HG02759 (cell line): ENCODE data around the gene CRP.
"Not testable (repeated sequence)": the region's sequence is repeated elsewhere in the genome, so short reads cannot be mapped to it uniquely, and the experiment has no call there.

Experiments
- ATAC-seq: cut with Tn5 transposase; IDR thresholded peaks from one replicate; pipeline ENCODE4 v1.9.1; 2021; ENCODE audit warnings: mild to moderate bottlenecking, moderate library complexity; ENCODE audit not compliant: unreplicated experiment

Gene CRP, protein sequence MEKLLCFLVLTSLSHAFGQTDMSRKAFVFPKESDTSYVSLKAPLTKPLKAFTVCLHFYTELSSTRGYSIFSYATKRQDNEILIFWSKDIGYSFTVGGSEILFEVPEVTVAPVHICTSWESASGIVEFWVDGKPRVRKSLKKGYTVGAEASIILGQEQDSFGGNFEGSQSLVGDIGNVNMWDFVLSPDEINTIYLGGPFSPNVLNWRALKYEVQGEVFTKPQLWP

DNA sequence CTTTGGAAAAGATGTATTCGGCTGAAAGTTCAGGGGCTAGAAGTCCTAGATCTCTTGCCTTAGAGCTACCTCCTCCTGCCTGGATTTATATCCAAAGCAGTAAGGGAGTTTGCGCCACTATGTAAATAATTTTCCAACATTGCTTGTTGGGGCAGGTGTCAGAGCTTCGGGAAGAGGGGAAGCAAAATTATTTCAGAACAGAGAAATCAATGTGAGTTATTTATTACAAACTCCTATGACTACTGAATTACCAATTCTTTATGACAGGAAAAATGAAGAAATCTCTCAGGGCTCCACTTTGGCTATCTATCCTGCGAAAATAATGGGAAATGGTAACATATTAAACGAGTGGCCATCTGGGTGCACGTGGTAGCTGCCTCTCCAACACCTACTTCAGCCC lies at the start of gene CRP:
TSS of gene CRP (minus strand) at position 61 of the 400 bp plus-strand sequence. CDS start 104 bp downstream, outside the sequence.
- ATAC-seq: no peak

DNA sequence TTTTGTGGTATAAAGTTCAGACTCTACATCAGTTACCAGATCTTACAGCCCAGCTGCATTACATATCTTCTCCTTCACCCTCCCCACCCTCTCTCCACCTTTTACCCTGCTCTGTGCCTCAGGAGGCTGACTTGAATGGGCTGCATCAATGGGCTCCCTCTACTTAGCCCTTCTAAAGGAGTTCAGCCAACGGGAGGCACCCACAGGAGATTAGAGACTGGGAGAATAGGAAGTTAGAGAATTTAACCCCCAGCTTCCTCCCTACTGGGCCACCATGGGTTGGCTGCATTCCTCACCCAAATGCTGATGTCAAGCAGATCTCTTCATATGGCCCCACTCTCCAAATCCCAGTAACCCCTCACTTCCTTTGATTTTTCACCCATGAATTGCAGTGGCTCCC lies 49.3 kb upstream of the CRP start:
- no peak for ATAC-seq

DNA sequence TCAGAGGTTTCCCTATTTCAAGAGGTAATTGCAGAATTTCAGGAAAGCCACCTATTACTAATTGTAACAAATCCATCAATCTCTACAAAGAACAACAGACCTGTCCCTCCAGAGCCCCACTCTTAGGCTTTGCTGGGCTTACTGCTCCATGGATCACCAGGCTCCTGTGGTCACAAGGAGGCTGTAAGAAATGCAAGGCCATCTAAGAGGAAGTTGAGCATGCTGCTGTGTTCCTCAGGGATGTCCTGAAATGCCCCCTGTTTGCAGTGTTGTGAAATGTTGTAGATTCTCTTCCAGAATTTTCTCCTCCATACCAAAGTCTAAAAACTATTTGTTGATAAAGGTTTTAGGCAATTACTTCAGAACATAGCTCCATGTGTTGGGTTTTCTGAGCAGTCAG lies 42.0 kb upstream of the CRP start:
- ATAC-seq: no peak

DNA sequence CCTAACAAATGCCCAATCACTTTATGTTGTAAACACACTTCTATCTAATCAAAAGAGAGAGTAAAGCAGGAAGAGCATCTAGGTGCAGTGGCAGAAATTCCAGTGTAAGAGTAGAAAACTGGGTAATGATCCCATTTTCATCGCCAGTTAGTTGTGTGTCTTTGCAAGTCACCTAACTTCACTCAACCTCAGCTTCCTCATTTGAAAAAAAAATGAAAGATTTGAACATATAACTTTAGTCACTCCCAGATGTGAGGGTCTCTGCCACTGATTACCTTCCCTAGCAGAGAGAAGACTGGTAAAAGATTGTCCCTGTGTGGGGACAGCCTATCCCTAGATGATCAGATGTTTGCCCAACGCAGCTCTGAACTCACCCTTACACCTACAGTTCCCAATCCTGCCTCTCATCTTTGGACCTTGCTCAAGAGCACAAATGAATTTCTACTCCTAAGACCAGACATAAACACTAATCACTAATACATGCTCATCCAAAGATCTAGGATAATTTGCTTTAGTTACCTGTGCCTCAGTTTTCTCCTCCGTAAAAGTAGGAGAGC lies 41.1 kb upstream of the CRP start:
- ATAC-seq: no peak

DNA sequence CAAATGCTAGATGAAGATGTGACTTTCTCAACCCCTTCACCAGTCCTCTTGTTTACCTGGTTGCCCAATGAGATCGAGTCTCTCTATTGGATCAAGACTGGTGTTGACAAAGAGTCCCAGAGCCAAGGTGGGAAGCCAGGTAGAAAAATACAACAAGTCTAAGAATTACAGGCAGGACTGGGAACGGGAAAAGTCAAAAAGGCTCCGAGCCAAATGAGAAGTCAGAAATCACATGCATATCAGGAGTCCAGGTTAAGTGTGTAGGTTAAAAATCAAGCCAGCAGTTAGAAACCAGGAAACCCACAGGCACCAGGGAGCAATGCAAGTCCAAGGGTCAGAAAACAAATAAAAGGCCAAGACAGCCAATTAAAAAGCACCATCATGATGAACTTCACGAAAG lies 39.0 kb upstream of the CRP start:
- ATAC-seq: no peak

DNA sequence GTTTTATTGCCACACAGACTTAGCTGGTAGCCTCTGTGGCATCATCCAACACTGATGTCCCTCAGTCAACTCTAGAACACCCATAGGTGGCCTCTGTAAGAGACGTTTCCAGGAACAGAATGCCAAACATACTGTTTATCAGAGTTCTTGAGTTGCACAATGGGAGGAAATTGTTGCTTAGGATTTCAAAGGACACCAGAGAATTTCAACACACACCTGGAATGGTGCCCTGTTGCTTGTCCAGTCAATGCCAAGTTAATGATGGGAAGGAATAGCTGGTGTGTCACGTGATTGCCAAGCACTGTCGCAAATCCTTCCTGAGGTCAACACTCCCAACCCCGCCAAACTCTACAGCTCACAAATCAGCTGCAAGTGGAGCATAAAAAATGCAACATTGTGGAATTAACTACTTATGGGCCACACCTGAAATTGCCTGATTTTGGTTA lies 37.8 kb upstream of the CRP start:
- no peak for ATAC-seq

DNA sequence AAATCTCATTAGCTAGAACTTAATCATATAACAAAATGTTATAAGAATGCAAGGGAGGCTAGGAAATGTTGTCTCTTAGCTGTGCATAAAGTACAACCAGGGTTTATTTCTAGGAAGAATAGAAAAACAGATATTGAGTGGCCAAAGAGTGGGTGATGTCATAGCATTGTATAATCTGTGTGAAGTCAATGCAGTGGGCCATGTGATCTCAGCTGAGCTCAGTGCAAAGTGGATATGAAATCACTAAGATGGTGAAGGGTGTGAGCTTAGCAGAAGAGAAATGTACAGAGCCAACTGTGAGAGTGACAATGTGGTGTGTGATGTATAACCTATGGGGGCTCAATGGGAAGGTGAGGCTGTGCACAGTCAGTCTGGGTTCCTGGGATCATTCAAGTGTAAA lies 36.6 kb upstream of the CRP start:
- no peak for ATAC-seq

DNA sequence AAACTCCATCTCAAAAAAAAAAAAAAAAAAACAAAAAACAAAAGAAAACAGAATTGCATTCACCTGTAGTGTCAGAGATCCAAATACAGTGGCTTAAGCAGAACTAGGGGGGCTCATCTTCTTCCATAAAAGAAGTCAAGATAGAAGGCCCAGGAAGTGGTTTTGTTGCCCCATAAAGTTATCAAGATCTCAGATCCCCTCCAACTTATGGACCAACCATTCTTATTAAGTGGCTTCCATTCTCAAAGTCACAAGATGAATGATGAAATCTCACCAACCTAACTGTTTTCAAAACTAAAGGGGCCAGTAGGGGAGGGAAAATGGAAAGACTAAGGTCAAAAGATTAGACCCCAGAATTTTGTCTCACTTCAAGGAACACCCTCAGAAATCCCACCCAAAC lies 36.2 kb upstream of the CRP start:
- ATAC-seq: no peak

DNA sequence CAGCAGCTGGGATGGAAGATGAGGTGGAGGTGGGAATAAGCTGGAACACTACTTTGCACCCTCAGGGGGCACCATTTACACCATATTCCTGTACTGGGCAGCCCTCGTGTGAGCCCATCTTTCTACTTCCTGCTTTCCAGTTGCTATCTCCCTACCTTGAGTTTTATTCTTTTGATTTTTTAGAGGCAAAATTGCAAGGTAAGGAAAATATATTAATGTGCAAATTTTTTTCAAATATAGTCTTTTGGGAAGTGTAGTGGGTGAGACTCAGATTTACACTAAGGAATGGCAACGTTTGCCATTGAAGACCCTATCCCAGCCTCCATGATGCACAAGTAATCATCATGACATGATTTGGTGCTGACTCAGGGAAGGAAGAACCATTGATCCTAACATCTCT lies 35.2 kb upstream of the CRP start:
- no peak for ATAC-seq

DNA sequence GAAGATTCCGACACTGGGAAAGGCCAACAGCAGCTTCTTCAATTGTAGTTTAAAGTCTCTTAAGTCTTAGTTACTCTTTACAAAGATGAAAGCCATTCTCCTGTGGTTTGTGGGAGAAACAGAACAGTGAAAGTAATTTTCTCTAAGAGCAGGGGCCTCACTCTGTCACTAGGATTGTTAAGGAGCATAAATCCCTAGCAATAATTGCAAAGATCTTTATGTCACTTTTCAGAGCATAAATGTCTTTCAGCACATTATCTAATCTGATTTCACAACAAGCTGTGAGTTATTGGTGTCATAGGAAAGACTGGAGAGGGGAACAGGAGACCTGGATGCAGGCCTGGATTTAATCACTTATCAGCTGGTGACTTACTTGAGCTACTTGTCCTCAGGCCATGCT lies 34.0 kb upstream of the CRP start:
- no peak for ATAC-seq

DNA sequence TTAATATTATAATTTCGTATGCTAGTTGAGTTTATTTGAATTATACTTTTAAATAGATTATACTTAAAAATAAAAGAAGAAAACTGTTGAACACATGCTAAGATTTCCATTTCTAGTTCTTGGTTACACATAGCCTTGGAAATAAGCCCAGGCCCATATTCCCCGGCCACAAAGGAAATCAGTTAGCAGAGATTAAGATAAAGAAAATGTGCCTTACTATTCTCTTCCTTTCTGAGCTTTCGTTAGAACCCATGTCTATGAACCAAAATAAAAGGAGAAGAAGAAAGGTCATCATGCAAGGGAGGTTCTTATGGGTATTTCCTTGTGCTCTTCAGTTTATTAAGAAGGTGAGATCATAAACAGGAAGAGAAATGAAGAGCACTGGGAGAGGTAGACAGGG lies 32.3 kb upstream of the CRP start:
- no peak for ATAC-seq

DNA sequence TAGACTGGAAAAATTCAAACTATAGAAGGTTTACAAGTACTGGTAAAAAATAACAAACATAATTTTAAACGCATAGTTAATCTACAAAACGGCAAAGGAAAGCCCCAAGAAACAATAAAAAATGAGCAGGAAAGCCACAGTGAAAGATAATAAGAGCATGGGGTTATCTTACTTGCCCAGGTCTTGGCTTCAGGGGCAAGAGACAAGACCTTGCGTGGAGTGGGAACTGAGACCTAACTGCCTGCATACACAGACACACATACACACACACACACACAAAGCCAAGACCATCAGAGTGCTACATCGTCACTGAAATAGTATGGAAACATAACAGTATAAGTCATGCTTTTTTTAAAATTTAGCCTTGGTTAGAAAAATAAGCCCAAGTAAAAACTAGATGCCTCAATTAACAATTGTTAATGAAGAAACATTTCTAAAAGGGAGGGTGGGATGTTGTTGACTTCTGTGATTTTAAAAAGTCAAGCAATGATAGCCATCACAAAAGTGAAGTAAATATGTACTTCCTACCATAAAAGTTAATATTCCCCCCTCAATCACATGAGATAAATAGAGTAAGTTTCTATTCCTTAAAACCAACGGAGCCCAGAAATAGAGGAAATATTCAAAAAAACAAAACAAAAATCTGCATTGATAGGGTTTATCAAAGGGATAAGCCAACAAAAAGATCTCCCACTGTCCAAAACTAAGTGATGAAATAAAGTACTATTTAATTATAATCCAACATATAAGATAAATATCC lies 29.4 kb upstream of the CRP start:
- ATAC-seq: no peak

DNA sequence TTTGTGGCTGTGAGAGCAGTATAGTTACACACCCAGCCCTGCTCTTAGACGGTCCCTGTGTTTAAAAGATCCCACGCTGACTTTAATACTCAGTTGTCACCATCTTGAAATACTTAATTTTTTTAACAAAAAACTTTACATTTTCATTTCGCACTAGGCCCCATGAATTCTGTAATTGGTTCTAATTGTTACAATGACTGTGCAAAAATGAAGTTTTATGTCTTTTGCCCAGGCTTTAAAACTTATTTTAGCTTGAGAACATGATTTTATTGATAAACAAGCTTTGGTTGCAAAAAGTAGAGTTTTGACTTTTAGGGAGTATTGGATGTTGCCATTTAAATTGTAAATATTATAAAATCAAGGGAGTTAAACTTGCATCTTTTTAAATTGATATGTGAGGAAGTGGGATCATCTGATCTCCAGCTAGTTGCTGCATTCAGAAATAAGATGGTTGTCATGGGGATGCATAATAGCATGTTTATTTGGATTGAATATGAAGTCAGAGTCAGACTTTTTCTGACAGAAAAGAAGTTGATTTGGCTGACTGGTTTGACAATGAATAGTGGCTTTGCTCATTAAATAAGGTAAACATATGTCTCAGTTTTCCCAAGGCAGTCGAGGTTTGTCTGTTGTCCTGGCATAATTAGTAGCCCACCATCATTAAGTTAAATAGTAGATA lies 23.0 kb upstream of the CRP start:
- no peak for ATAC-seq

DNA sequence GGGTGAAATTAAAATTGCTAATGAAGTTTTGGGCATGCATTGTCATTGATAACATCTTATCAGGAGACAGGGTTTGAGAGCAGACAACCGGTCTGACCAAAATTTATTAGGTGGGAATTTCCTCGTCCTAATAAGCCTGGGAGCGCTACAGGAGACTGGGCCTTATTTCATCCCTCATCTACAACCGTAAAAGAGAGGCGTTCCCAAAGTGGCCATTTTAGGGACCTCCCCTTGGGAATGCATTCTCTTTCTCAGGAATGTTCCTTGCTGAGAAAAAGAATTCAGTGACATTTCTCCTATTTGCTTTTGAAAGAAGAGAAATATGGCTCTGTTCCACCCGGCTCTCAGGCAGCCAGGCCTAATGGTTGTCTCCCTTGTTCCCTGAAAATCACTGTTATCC lies 8.8 kb upstream of the CRP start:
- not testable (repeated sequence) for ATAC-seq

DNA sequence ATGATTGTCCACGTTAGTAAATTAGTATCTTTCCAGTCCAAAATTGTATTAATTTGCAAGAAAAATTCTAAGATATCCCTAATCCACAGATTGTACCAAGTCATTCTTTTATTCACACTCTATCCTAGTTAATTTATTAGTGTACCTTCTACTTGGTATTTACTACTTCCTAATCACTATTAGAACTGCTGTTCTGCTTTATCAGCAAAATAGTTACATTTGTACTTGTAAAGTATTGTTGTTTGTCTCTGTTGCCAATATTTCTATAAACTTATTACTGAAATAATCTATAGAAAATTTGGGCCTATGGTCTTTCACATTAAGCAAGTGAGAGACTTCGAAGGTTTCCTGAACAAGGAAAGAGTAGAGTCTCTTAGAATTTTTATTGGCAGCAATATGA lies 5.6 kb upstream of the CRP start:
- no peak for ATAC-seq

DNA sequence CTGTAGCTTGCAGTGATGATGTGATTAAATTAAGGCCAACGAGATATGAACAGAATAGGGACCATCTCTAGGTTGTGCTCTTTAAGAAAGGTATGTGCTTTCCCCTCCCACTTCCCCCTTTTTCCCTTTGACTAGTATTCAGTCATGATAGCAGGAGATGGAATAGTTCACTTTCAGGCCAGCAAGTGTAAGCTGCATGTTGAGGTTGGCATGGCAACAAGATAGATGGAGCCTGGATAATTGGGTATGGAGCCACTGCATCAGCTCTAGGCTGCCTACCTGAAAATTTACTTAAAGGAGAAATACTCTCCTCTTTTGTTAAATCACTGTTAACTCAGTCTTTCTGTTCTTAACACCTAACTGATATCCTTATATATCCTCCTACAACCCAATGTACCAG lies 1.5 kb upstream of the CRP start:
- no peak for ATAC-seq

DNA sequence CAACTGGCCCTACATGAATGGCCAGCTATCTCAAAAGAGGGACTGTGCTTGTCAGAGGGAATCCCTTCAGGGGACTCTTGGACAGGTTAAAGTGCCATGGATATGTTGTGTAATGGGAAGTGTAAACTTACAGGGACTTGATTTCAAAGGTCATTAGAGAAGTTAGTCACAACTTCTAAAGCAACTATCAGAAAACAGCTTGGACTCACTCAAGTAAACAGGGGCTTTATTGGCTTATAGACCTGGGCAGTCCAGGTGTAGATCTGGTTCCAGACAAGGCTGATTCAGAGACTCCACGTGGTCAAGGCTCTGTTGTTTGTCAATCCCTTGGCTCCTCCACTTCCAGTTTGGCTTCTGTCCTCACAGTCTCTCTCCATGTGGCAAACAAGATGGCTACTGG lies 2.3 kb downstream of the CRP start:
- no peak for ATAC-seq

DNA sequence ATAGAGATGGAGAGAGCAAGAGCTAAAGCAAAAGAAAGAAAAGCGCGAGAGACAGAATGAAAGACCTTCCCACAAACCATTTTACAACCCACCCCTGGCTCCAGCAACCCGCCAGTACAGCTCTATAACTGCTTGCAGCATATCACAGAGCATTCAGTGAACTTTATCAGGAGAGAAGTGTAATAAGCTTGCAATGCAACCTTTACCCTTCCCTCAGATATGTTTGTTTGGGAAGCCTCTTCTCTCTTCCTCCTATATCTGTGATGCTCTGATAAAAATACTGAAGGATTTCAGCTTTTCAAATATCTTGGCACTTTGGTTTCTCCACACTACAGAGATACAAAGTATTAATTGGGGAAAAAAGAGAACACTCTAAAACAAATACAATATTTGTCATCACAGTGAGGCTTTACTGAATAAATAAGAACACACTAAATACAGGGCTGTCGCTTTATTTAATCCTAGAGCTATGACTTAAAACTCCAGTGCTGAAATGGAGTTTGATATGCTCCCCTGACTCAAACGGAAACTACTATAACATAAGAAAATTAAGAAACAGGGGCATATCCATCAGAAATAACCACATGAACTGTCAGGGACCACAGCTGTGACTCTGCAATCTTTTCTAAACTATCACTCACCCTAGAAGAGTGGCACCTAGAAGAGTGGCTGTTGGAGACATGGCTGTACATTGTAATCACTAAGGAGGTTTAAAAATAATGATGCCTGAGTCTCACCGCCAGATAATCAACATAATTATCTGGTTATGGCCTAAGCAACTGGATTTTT lies 6.7 kb downstream of the CRP start:
- no peak for ATAC-seq

DNA sequence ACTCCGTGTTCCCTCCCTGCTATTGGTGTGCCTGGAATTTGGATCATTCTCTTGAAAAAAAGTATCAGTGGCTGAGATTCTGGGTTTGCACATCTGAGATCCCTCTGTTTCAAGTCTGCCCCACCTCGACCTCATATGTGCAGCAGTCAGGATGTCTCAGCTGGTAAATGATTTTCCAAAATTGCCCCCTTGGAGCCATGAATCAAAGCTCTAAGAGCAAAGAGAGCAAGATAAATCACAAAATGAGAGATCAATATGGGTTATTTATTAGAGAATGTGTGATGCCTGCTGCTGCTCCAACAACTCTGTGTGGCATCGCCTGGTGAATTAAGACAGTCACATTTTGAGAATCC lies 8.5 kb downstream of the CRP start:
- ATAC-seq: no peak

DNA sequence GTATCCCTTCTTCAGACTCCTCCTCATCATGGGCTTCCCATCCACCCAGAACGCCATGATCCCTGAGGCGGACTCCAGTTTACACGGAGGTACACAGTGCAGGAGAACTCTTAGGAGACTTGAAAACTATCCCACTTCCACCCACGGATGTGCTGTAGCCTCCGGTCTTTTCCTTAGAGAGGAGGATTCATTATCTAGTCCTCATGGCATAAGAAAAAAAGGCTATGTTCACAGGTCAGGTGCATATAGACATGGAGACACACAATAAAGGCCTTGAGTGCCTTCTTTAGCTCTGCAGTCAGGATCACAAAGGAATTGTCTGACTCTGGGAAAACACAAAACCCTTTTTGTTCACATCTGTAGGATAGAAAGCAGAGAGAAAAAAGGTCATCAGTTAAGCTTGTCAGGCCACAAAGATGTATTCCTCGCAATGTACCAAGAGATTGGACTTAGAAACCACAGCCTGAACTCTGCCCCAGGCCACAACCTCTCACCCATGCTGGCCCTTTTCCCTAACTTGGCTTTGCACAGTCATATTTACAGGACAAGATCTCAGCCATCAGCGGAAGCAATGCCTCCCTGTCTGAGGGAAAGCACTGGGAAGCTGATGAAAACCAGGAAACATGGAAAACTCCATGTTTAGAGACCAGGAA lies 9.0 kb downstream of the CRP start:
- ATAC-seq: no peak

DNA sequence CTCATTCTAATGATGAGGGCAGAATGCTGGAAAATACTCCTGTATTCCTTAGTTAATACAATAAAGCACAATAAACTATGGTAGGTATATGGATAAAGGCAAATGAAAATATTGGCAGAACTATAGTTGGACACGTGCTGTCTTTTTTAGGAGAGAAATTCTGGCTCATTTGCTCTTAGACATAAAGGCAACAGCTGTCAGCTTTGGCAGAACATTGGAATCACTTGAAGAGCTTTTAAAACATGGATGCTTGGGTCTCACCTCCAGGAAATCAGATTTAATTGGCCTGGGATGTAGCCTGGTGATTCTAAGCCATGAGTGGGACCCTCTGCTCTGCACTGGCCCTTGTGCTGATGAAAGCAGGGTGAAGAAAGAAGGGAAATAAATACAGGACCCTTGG lies 9.9 kb downstream of the CRP start:
- no peak for ATAC-seq
